ENCODE measurements around the gene F11.
"Not testable (repeated sequence)": the region's sequence is repeated elsewhere in the genome, so short reads cannot be mapped to it uniquely, and the experiment has no call there.

The F11 gene

GRCh38 chr4:186265683-186266652, at the start of gene F11:
TSS of gene F11 (plus strand) at chr4:186266189. CDS start at chr4:186267137, 948 bp downstream.
- DNase-seq: no peak

DNA sequence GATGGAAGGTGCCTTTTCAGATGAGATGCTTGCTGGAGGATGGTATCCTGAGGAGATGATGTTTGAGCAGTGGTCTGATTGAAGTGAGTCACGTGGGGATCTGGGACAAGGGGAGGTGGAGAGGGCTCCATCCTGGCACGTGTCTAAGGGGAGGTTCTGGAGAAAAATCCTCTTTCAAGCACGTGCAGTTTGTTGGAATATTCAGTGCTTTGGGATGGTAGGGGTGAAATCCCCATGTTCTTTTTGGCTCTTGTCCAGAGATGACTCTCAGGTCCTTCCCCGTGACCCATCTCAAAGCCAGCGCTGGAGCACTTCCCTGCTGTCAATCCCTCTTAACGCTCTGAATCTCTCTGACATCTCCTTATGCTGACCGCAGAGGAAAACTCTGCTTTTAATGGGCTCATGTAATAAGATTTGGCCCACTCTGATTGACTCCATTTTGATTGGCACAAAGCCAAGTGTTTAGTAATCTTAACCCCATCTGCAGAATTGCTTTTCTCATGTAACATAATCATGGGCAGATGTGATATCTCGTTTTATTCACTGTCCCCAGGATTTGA, 49.4 kb upstream of the F11 start:
- no peak for DNase-seq

DNA sequence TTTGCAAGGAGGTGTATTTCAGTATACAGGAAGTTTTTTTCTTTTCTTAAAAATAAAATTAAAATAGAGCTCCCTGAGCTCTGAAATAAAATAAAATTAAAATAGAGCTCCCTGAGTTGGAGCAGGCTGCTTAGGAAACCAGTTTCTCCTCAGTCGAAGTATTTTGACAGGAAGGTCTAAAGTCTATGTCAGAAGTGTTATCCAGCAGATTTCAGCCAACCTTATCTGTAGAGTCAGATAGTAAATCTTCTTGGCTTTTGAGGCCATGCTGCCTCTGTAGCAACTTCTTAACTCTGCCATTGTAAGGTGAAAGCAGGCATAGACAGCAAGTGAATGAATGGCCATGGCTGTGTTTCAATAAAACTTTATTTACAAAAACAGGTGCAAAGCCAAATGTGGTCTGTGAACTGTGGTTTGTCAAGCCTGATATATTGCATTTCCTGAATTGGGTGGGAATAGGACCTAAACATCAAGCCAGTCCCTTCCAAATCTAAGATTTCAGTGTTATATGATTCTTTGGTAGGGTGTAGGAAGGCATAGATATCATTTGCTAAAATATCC, 48.2 kb upstream of the F11 start:
- DNase-seq: no peak

GRCh38 chr4:186221624-186222023, 44.4 kb upstream of the F11 start:
- no peak for DNase-seq

- DNase-seq: no peak
Observed at GRCh38 chr4:186225848-186226247, 40.1 kb upstream of the F11 start.

DNA sequence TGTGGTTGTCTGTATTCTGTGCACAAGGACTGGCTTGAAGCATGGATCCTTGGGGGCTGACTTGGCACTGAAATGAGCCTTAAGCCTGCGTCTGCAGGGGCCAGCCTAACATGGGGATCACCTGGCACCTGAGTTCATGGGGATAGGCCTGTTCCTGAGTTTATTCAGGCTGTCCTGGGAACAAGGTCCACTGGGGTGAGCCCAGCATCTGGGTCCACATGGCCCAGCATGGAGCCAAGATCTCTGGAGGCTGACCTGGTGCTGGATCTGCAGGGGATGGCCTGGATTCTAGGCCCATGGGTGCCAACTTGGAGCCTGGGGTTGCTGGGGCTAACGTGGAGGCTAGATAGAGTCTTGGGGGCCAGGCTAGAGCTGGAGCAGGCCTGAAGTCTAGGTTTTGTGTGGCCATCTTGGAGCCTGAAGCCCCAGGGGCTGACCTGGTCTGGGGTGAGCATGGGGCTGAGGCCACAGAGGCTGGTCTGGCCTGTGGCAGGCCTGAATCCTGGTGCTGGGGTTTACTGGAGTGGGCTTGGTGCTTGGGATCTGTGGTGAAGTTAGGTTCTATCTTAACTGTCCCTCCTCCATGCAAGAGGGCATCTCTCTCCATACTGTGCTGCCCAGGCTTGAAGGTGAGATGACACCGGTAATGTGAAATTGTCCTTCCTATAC, 39.3 kb upstream of the F11 start:
- no peak for DNase-seq

- DNase-seq: no peak
Observed at GRCh38 chr4:186227221-186227620, 38.8 kb upstream of the F11 start, which contains the start of gene KLKB1. TSS of gene KLKB1 (plus strand) at chr4:186227507. CDS start at chr4:186228196, 689 bp downstream.

DNA sequence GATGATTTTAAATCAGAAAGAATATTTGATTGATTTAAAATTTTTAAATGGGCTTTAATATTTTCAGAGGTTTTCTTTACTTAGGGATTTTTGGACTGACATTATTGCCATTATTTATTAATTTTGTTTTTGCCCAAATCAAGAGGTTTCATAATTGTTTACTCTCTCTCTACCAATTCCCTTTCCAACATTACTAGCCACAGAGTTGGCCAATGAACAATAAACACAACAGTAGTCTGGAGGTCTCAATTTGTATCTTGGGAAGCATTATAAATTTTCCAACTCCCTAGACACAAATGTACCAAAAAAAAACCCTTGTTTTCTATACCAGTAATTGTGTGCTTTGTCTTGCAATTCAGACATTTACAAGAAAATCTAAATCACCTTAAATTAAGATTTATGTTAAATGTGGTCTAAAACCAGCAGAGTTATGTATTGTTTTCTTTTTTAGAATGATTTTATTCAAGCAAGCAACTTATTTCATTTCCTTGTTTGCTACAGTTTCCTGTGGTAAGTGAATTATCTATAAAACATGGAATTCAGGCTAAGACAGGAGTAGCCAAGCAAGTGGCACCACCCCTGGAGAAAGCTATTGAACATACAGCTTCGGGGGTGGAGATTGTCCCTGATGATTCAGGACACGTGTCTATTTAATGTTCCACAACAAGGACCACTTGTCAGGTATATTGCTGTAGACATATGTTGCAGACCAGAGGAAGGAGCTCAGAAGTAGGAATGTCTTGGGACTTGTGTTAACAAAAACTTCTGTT, 38.1 kb upstream of the F11 start:
- DNase-seq: no peak

DNA sequence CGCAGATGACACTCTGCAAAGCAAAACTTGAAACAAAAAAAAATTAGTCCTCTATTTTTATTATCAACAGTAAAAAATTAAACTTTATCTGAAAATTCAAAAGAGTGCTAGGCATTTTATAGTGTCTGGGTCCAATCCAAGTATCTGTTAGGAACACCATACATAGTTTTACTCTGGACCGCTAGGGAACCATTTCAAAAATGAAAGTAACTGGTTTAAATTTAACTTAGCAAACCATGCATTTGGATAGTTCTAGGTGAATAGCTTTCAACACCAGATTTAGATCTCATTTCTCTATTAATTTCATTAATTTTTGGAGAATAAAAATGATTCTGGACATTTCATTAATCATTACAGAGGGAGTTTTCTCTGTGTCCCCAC, 37.5 kb upstream of the F11 start:
- DNase-seq: no peak

DNA sequence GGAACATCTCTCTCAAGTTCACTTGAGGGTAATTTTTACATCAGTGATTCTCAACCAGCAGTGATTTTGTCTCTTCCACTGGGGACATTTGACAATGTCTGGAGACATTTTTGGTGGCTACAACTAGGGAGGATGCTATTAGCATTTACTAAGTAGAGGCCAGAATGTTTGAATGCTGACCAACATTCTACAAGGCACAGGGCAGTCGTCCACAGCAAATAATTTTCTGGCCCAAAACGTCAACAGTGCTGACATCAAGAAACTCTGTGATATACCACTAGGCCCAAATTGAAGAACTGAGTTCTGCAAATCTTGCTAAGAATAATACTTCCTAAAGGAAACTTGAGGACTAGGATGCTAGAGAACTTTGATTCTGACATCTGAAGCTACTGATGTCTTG, 31.6 kb upstream of the F11 start:
- no peak for DNase-seq

DNA sequence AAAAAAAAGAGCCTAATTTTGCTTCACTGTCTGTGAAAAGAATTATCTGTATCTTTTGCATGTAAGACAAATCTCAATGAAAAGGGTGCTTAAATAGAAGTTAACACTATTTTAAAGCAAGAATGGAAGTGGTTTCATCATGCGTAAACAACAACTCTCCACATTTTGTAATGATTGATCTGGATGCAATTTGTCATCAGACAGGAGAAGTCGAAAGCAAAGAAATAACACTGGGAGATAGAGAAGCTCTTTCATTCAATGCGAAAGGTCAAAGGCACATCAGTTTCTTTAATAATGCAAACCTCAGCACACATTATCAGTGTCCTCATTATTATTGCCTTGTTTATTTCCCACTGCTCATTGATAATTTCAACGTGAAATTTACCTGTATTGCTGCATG, 29.9 kb upstream of the F11 start:
- DNase-seq: no peak

DNA sequence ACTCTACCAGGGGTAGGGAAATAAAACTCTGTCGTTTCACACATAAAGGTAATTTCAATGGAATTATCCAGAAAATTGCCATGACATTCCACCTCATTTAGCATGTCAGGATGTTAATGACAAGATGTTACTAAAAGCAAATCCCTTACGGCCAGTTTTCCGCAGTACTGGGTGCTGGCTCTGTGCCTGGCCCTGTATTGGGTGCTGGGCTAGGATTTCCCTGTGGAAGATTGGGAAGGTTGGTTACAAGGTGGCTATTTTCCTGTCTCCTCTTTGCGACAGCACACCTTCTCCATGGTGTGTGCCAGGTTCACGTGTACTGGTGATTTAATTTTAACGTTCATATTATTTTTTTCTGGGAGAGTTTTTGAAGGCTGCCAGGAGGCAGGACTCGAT, 25.5 kb upstream of the F11 start:
- no peak for DNase-seq

- DNase-seq: no peak
Observed at GRCh38 chr4:186240848-186241491, 25.0 kb upstream of the F11 start.

- DNase-seq: no peak
Observed at GRCh38 chr4:186241616-186242015, 24.4 kb upstream of the F11 start.

GRCh38 chr4:186242031-186242430, 24.0 kb upstream of the F11 start:
- not testable (repeated sequence) for DNase-seq

GRCh38 chr4:186243331-186243730, 22.7 kb upstream of the F11 start:
- no peak for DNase-seq

DNA sequence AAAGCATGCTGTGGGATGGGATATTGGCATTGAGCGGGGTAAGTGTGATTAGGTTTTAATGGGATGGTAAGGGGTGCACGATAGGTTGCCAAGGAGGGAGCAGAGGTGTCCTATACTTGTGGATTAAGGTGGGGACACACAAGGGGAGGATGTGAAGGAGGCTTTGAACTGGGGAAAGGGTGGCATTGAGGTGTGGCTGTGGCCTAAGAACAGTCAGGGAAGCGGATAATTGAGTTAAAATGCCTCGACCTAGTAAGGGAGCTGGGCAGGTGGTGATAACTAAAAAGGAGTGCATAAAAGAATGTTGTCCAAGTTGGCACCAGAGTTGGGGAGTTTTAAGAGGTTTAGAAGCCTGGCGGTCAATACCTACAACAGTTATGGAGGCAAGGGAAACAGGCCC, 21.2 kb upstream of the F11 start:
- no peak for DNase-seq

DNA sequence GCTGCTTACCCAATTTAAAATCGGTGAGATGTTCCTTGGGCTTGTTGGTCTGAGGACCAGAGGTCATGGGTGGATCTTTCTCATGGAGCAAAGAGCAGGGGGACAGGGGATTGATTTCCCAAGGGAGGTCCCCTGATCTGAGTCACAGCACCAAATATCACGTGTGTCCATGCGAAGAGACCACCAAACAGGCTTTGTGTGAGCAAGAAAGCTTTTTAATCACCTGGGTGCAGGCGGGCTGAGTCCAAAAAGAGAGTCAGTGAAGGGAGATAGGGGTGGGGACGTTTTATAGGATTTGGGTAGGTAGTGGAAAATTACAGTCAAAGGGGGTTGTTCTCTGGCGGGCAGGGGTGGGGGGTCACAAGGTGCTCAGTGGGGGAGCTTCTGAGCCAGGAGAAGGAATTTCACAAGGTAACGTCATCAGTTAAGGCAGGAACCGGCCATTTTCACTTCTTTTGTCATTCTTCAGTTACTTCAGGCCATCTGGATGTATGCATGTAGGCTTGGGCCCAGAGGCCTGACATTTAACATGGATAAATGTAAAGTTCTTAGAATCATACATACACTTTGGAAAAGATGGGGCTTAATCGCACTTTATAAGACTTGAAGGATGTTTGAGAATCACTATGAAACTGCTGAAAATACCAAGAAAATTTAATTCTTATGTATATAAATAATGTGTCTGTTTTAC, 18.8 kb upstream of the F11 start:
- not testable (repeated sequence) for DNase-seq

DNA sequence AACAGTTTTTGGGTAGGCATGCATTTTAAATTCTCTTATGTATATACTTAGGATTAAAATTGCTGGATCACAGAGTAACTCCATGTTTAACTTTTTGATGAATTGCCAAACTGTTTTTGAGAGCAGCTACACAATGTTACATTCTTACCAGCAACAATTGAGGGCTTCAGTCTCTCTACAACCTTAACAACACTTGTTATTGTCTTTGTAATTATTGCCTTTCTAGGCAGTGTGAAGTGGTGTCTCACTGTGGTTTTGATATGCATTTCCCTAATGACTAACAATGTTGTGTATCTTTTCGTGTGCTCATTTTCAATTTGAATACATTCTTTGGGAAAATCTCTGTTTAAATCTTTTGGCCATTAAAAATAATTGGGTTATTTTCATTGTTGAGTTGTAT, 17.3 kb upstream of the F11 start:
- no peak for DNase-seq

DNA sequence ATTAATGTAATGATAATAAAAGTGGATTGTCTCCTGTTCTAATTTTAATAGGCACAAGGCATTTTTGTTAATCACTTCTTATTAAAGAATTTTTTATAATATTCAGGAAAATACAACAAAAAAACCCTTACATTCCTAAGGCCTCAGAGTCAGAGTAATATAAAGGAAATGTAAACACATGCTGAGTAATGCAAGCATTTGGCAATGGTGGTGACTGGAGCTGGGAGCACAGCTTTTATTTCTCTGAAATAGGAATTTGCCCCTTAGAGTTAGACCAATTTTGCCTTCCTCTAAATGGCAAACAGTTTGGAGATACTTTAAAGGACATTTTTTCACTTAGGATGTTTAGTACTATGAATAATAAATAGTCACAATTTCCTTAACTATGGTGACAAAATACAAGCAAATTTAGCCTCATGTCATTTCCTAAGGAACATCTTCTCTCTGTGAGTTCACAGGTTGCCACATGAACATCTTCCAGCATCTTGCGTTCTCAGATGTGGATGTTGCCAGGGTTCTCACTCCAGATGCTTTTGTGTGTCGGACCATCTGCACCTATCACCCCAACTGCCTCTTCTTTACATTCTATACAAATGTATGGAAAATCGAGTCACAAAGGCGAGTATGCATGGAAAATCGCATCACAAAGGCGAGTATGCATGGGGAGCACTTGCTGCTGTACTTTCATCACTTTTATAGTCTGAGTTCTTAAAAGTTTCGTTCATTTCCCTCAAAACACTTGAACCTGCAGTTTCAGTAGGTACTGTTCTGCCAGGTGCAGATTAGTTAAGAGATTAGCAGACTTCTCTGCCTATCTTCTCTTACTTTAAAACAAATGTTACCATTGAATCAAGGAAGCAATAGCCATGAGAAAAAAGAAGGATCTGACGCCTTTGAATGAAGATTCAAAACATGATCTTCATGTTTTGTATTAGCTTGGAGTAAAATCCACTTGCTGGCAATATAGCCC, 15.9 kb upstream of the F11 start:
- DNase-seq: no peak

All from CD4-positive, alpha-beta T cell treated with Interleukin-4 for 1 hour (primary cell).